Stimulated activated CD8-positive, alpha-beta memory T cell treated with anti-CD3 and anti-CD28 coated beads, Interleukin-15, amount 100 ng/mL, for 1 hour (primary cell): ENCODE data around the gene EVI2A.
"Not testable (repeated sequence)": the region's sequence is repeated elsewhere in the genome, so short reads cannot be mapped to it uniquely, and the experiment has no call there.

Experiments used
- DNase-seq: peaks from one replicate; pipeline ENCODE4 v3.0.0-alpha.2; 2020; ENCODE audit warnings: low read depth

Gene EVI2A

DNA sequence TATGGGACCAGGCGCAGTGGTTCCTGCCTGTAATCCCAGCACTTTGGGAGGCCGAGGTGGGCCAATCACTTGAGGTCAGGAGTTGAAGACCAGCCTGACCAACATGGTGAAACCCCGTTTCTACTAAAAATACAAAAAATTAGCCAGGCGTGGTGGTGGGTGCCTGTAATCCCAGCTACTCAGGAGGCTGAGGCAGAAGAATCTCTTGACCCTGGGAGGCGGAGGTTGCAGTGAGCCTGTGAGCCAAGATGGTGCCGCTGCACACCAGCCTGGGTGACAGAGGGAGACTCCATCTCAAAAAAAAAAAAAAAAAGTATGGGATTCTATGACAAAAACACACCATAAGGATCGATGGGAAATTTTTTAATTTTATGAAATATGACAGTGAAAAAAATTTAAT, 9.2 kb downstream of the EVI2A start:
- DNase-seq, result not testable (repeated sequence)

GRCh38 chr17:31311526-31311925, 9.9 kb downstream of the EVI2A start:
- no peak for DNase-seq

DNA sequence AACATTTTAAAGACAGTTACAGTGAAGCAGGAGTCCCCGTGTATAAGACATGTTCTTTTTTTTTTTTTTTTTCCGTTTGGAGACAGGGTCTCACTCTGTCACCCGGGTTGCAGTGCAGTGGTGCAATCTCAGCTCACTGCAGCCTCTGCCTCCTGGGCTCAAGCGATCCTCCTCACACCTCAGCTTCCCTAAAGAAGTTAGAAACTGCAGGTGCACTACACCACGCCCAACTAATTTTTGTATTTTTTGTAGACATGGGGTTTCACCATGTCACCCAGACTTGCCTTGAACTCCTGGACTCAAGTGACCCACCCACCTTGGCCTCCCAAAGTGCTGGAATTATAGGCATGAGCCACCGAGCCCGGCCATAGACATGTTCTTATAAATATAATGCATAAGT, 10.5 kb downstream of the EVI2A start:
- DNase-seq, result no peak

DNA sequence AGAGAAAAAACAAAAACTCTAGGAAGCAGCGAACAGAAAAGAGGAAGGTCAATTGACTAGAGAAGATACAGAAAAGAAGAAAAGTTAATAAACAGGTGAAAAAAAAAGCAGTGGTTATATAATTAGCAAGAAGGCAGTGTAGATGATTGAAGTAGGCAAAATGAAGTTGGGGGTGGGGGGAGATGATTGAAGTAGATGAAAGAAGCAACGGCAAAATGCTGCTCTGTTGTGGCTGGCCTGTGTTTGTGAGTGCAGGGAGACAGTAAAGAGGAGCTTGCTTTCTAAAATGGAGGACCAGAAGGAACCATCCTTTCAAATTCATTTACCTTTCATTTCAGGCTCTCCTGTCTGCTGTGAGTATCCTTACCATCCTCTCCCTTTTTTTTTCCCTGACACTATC, 11.2 kb downstream of the EVI2A start:
- peak; percentile 29 for DNase-seq

GRCh38 chr17:31309556-31309955, 11.9 kb downstream of the EVI2A start:
- DNase-seq, result no peak

DNA sequence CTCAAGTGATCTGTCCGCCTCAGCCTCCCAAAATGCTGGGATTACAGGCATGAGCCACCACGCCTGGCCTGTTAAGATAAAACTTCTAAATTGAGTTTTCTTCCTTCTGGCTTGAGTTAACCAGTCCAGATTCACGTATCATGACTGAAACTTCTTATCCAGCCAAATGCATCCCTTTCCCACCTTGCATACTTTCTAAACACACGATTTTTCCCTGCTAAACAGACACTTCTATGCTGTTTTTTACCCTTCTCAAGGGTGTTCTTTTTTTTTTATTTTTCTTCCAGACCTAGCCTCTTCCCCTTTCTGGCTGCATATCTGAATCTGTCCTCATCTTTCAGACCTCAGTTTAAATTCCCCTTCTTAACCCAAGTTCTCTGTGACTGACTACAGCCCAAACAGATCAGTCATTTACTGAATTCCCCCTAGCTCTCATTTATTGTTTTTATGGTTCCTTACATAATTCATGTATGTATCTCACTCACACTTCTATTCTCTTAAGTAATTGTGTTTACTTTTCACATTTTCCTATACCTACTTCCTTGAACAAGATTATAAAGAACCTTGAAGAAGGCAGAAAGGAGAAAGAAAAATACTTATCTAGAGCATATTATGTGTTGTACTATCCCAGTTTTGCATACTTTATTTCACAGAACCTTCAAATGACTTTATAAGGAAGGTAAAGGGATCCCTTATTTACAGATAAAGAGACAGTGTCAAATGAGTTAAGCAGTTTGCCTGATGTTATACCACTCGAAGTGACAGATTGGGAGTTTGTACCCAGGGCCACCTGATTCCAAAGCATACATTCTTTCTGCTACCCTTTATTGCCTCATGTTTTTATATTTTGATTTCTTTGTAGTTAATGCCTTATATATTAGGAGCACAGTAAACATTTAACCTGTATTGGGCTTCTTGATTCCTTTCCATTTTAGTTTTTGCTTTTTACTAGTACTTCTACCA, 12.8 kb downstream of the EVI2A start:
- DNase-seq, result no peak

- DNase-seq, result no peak
These were observed 13.8 kb downstream of the EVI2A start for GRCh38 chr17:31307640-31308039.

- DNase-seq, result no peak
These were observed 21.8 kb downstream of the EVI2A start for GRCh38 chr17:31299624-31300023.

GRCh38 chr17:31297090-31297489, 24.3 kb downstream of the EVI2A start, which contains the start of gene OMG:
Gene OMG, minus strand, starts transcription at chr17:31297239. Its CDS starts 908 bp downstream, at chr17:31296331.
- no peak for DNase-seq

GRCh38 chr17:31296142-31296541, 25.3 kb downstream of the EVI2A start:
- DNase-seq, result no peak

GRCh38 chr17:31295489-31295871, 25.9 kb downstream of the EVI2A start:
- DNase-seq, result no peak

- DNase-seq, result no peak
These were observed 26.5 kb downstream of the EVI2A start for GRCh38 chr17:31294820-31295488.

DNA sequence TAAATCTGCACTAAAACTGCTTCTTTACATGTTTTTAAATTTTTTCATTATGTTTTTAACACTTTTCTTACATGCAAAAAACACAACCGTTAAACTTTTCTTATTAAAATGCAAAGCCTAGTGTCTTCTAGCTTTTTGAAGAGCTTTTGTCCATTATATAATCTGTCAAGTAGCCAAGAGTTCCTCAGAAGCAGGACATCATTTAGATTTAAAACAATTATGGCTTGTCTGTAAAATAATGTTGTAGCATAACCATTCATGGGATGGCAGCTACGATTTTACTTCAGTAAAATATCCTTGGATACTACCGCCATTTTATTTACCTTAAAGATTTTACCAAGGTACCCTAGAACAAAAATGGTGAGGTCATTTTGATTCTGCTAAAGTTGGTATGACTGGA, 27.2 kb downstream of the EVI2A start:
- no peak for DNase-seq

- no peak for DNase-seq
These were observed 27.8 kb downstream of the EVI2A start for GRCh38 chr17:31293581-31293980.

- DNase-seq, result no peak
These were observed 29.6 kb downstream of the EVI2A start for GRCh38 chr17:31291820-31292219.

GRCh38 chr17:31289790-31290189, 31.6 kb downstream of the EVI2A start:
- DNase-seq, result no peak

DNA sequence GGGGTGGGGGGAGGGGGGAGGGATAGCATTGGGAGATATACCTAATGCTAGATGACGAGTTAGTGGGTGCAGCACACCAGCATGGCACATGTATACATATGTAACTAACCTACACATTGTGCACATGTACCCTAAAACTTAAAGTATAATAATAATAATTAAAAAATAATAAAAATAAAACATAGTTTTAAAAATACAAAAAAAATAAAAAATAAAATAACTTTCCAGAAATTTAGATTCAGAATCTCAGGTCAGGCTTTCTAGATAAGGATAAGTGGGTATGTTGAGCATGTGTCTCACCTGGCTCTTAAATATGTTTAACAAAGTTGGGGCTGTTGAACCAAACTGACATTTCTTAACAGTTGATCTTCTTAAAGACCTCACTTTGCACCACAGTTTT, 33.5 kb downstream of the EVI2A start:
- not testable (repeated sequence) for DNase-seq

- DNase-seq, result no peak
These were observed 34.8 kb downstream of the EVI2A start for GRCh38 chr17:31286587-31286986.

GRCh38 chr17:31283841-31284240, 37.6 kb downstream of the EVI2A start:
- no peak for DNase-seq

DNA sequence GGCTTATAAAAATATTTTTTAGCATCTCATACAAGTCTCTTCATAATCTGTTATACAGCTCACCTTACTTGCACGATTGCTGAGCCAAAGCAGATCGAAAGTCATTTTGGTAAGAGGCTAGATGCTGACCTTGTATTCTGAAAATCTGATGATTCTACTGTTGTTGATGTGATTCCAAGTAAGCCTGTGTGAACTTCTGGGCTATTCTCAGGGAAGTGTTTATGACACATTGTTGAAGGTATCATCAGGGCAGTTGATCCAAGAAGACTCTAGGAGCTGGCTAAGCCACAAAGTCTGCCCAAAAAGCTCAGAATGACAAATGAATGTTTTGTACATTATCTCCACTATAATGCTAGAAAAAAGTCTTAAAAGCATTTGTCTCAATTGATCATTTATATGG, 40.4 kb downstream of the EVI2A start:
- no peak for DNase-seq

- DNase-seq, result no peak
These were observed 42.0 kb downstream of the EVI2A start for GRCh38 chr17:31279401-31279800.

DNA sequence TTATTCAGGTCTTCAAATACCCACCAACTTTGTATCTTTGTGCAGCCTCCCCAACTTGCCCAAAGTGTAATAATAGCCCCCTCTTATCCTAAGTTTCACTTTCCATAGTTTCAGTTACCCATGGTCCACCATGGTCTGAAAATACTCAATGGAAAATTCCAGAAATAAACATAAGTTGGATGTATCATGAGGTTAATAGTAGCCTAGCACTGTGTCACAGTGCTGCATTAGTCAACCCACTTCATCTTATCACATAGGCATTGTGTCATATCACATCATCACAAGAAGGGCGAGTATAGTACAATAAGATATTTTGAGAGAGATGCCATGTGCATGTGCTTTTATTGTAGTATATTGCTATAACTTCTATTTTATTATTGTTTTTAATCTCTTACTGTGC, 46.3 kb downstream of the EVI2A start:
- no peak for DNase-seq

- DNase-seq, result no peak
These were observed 47.2 kb downstream of the EVI2A start for GRCh38 chr17:31274252-31274651.
